HG03097 (cell line): Measurements from ENCODE around the gene CHST11.
"Not testable (repeated sequence)": the region's sequence is repeated elsewhere in the genome, so short reads cannot be mapped to it uniquely, and the experiment has no call there.

Source experiments
- ATAC-seq: cut with Tn5 transposase; IDR thresholded peaks from one replicate; pipeline ENCODE4 v1.9.1; 2021; ENCODE audit not compliant: unreplicated experiment, low FRiP score

Gene CHST11

GRCh38 chr12:104805186-104805585 is 348.4 kb downstream of the CHST11 start:
- ATAC-seq: no peak

- ATAC-seq: not testable (repeated sequence)
Observed at GRCh38 chr12:104806194-104806593, 349.4 kb downstream of the CHST11 start.

GRCh38 chr12:104809251-104809650 is 352.5 kb downstream of the CHST11 start:
- no peak for ATAC-seq

DNA sequence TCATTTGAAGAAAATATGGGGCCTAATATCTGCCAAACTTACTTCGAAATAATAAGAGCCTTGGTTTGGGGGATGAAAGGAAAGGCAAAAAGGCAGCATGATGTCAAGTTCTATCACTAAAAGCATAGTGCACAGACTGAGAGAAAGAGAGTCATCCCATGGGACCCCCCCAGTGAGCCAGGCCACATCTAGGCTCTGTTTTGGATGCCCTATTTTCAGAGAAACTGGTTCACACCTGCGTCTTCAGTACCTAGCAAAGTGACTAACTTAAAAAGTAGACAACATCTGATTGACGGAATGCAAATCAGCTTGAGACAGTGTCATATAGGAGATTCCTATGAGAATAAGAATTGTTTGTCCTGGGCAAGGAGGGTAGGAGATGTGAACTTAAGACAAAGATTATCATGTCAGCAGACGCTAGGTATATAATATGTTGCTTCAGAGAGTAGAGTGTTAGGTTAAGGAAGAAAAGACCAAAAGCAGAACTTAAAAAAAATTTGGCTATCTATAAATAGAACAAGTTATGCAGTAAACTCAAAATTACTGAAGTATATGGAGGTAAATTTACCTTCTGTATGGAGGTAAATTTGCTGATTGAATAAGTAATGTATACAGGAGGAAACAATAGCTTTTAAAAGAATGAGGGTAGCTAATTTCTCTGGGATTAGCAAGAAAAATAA is 353.1 kb downstream of the CHST11 start:
- ATAC-seq: no peak
